Osteoblast (primary cell): Measurements from ENCODE around the gene PRSS33. TPM values are rescaled to one million over a fixed set of nuclear protein-coding genes. Genes with fewer than 3 reads are reported as not detected.
A peak's percentile ranks its signal among the peaks of the same experiment; 100 is the strongest.

ENCODE experiments used
- DNase-seq: peaks from one replicate; pipeline ENCODE4 v3.0.0; 2011; ENCODE audit warnings: low spot score, mixed read lengths; ENCODE audit not compliant: insufficient read length; ENCODE audit errors: missing footprints
- H2AFZ ChIP-seq: 2 replicates; pipeline ENCODE4 v1.6.0; 2011; ENCODE audit warnings: mild to moderate bottlenecking, low read length
- H3K27ac ChIP-seq: 2 replicates; pipeline ENCODE4 v1.5.1; 2011; ENCODE audit warnings: mild to moderate bottlenecking, low read depth, low read length, moderate library complexity
- H3K27me3 ChIP-seq: 2 replicates; pipeline ENCODE4 v1.6.0; 2012; ENCODE audit warnings: mild to moderate bottlenecking, control low read depth, inconsistent platforms, low read length, moderate library complexity; ENCODE audit not compliant: insufficient read depth
- H3K36me3 ChIP-seq: 2 replicates; pipeline ENCODE4 v1.5.1; 2011; ENCODE audit warnings: mild to moderate bottlenecking, low read length, control low read depth, moderate library complexity; ENCODE audit not compliant: insufficient read depth
- H3K4me1 ChIP-seq: 2 replicates; pipeline ENCODE4 v1.5.1; 2011; ENCODE audit warnings: mild to moderate bottlenecking, low read length, control low read depth, moderate library complexity; ENCODE audit not compliant: insufficient read depth
- H3K4me2 ChIP-seq: 2 replicates; pipeline ENCODE4 v1.6.0; 2011; ENCODE audit warnings: mild to moderate bottlenecking, low read length; ENCODE audit not compliant: insufficient read depth
- H3K4me3 ChIP-seq: fragments of 200-600 bp; sonication (generic); 3 replicates; pipeline ENCODE4 v1.5.1; 2012; ENCODE audit warnings: mild to moderate bottlenecking, low read length, inconsistent platforms; ENCODE audit not compliant: insufficient read depth
- H3K79me2 ChIP-seq: 2 replicates; pipeline ENCODE4 v1.6.0; 2012; ENCODE audit warnings: mild to moderate bottlenecking, low read length, control low read depth, inconsistent platforms; ENCODE audit not compliant: insufficient read depth
- H3K9me3 ChIP-seq: 2 replicates; pipeline ENCODE4 v1.5.1; 2011; ENCODE audit warnings: low read depth, low read length, control low read depth
- H4K20me1 ChIP-seq: 2 replicates; pipeline ENCODE4 v1.6.0; 2012; ENCODE audit warnings: mild to moderate bottlenecking, low read length, control low read depth; ENCODE audit not compliant: insufficient read depth
- CTCF ChIP-seq: IDR thresholded peaks from 2 replicates; pipeline ENCODE4 v1.5.1; 2011; ENCODE audit warnings: mild to moderate bottlenecking, low read depth, low read length, moderate library complexity; ENCODE audit errors: extremely low read depth
- total RNA-seq: library from RNA; depleted of rRNA; stranded (reverse); fragments of >200 nt; gene quantifications from 2 replicates; pipeline ENCODE4 v1.2.3, GENCODE V29; 2012

Gene PRSS33
- total RNA-seq, 1 donor, result not detected

- Histone ChIP-seq H4K20me1 (no peaks in the 10 kb centered on the region), H3K4me2 (no peak overlapping the region), H3K27me3 (peaks cover 32% of the 10 kb centered on the region), H3K9me3 (no peaks in the 10 kb centered on the region), H3K79me2 (no peaks in the 10 kb centered on the region), H3K36me3 (no peaks in the 10 kb centered on the region), H2AFZ (no peak overlapping the region), H3K27ac (no peak overlapping the region), H3K4me1 (no peaks in the 10 kb centered on the region), H3K4me3 (no peak overlapping the region)
- DNase-seq, result peak; percentile 87
- no peak for TF ChIP-seq CTCF
Observed at GRCh38 chr16:2818272-2818876, 31.0 kb upstream of the PRSS33 start.

GRCh38 chr16:2817340-2818271 is 30.2 kb upstream of the PRSS33 start:
- no peaks in the 10 kb centered on the region for H3K79me2 ChIP-seq
- H3K27me3 ChIP-seq, result peaks cover 27% of the 10 kb centered on the region
- no peak overlapping the region for H2AFZ ChIP-seq
- H3K27ac ChIP-seq, result no peak overlapping the region
- H3K4me3 ChIP-seq, result no peak overlapping the region
- no peaks in the 10 kb centered on the region for H4K20me1 ChIP-seq
- DNase-seq, result peak; percentile 79
- H3K36me3 ChIP-seq, result no peaks in the 10 kb centered on the region
- no peaks in the 10 kb centered on the region for H3K4me1 ChIP-seq
- TF ChIP-seq CTCF, result no peak
- no peak overlapping the region for H3K4me2 ChIP-seq
- H3K9me3 ChIP-seq, result no peaks in the 10 kb centered on the region

- H3K79me2 ChIP-seq, result no peaks in the 10 kb centered on the region
- H3K4me3 ChIP-seq, result no peak within 1 kb of the TSS
- peaks cover 23% of the 10 kb centered on the region for H3K27me3 ChIP-seq
- no peak within 1 kb of the TSS for H2AFZ ChIP-seq
- no peaks in the 10 kb centered on the region for H3K36me3 ChIP-seq
- no peaks in the 10 kb centered on the region for H3K4me1 ChIP-seq
- H3K27ac ChIP-seq, result no peak within 1 kb of the TSS
- no peaks in the 10 kb centered on the region for H4K20me1 ChIP-seq
- TF ChIP-seq CTCF, result no peak
- no peak within 1 kb of the TSS for H3K4me2 ChIP-seq
- H3K9me3 ChIP-seq, result no peaks in the 10 kb centered on the region
- DNase-seq, result peak; percentile 74
Observed at GRCh38 chr16:2816751-2817339, 29.5 kb upstream of the PRSS33 start, which contains the start of gene PRSS21. PRSS21 (plus strand) TSS chr16:2817237; CDS start chr16:2817269, 32 bp downstream.
